KBM-7 (cell line): ENCODE data around the gene ARL6IP6.
"Not testable (repeated sequence)": the region's sequence is repeated elsewhere in the genome, so short reads cannot be mapped to it uniquely, and the experiment has no call there.

Experiments used
- DNase-seq: peaks from one replicate; pipeline ENCODE4 v3.0.0-alpha.2; 2015
- in situ Hi-C: fragments of 300-500 bp; cut with MboI; formaldehyde crosslinking; loops from 2 replicates; pipeline ENCODE4 v1.14.3; 2020; ENCODE audit warnings: low sequenced_read_pairs, low pct_unique_long_range_greater_than_20kb, mixed read lengths

Gene ARL6IP6

DNA sequence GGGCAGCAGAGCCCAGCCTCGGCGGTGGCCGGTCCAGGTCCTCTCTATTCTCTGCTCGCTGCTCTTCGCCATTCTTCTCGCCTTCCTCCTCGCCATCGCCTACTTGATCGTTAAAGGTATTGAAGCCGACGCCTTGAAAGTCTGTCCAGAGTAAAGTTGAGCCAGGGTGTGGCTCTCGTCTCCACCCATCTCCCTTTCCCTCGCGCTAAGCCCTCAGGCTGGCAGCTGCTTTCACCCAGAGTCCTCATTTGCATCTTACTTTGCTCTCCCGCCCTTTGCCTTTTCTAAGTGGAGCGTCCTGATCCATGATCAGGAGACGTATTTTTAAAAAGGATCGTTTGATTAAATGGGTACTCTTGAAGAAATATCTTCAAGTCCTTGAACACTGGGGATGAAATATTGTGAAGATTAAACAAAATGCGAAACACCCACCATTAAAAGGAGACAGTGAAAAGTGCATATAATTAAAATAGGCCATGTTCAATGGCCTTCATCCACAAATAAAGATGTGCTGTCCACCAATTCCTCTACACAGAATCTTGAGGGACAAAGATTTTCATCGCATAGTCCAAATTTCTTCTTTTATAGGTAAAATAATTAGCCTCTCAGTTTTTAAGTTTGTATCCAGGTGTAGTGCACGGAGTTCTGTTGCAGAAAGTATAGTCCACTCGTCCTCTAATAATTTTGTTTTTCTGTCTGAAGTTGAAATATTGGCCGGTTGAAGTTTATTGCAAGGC, 657 bp downstream of the ARL6IP6 start:
- in situ Hi-C loops: no loop called here
- DNase-seq: peak; percentile 78

DNA sequence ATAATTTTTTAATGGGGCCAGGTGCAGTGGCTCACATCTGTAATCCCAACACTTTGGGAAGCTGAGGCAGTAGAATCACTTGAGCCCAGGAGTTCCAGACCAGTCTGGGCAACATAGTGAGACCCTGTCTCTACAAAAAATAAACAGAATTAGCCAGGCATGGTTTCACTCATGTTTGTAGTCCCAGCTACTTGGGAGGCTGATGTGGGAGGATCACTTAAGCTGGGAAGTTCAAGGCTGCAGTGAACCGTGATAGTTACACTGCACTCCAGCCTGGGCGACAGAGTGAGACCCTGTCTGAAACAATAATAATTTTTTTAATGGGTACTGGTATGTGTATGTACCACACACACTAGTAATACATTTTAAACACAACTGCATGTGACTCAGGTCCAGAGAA, 2.4 kb downstream of the ARL6IP6 start:
- DNase-seq: no peak
- in situ Hi-C loops: no loop called here

DNA sequence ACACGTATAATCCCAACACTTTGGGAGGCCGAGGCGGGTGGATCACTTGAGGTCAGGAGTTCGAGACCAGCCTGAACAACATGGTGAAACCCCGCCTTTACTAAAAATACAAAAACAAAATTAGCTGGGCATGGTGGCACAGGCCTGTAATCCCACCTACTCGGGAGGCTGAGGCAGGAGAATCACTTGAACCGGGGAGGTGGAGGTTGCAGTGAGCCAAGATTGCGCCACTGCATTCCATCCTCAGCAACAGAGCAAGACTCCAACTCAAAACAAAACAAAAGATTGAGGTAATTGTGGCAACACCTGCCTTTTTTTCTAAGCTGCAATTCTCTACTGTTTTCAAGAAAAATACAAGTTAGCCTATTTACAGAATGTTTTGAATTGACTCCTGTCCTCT, 4.2 kb downstream of the ARL6IP6 start:
- in situ Hi-C loops: not testable (repeated sequence)

DNA sequence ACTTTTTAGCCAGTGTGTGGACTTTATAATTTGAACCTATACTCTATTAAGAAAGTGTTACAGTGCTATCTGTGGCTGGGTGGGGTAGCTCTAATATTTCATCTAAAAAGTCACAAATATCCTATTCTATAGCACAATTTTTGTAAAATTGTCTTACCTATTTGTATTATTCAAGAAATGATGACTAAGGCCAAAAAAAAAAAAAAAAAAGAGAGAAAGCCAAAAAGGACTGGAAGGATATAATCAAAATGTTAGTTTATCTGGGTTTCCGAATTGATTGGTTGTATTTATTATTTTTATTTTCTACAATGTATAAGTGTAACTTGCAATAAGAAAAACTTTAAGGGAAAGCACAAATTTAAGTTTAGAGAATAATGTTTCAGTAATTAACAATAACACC, 5.5 kb downstream of the ARL6IP6 start:
- no peak for DNase-seq
- in situ Hi-C loops: no loop called here

More for the DNA sequence above, 4.2 kb downstream of the ARL6IP6 start:
- not testable (repeated sequence) for DNase-seq

DNA sequence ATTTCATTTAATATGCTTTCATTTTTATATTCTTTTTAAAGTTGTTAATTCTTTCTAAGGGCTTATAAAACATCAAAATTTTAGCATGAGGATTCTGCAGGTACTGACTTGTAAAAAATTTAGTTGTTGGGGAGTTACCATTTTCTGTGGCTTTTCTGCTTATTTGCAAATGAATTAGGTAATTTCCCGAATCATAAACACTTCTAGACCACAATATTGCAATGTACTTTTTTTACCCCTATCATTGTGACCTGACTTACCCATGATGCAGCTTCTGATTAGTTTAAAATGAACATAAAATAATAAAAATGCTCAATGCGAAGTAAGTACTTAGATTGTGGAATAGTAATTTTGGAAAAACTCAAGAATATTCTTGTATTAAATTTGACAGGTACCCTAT, 11.4 kb downstream of the ARL6IP6 start:
- DNase-seq: no peak
- in situ Hi-C loops: no loop called here

DNA sequence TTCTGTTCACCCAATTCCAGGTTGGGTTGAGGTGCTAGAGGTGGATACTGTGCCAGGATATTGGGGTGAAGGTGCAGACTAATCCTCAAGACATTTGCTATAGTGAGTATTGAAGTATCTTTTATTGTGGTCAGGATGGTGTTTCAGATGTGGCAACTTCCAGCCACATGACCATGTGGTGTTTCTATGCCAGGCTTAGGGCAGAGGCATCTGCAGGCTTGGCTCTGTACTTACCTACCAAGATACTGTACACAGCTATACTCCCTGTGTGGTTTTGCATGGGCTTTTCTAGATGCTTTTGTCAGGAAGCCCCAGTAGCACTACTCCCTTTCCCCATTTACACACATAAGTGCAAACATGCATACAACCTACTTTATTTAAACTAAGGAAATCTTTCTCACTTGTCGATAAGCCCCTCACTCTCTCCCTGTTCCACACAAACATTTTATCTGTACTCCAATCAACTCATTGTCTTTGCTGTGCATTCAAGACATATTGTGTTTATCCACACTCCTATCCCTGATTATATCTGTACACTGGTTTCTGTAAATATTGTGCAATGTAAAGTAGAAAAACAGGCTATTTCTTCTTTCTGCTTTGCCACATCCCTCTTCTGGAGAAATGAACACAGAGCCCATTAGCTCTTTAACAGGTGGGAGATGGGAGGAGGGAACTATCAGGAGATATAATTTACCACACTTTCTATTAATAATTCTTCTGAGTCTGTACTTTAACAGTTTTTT, 12.3 kb downstream of the ARL6IP6 start:
- in situ Hi-C loops: no loop called here
- peak; percentile 40 for DNase-seq

DNA sequence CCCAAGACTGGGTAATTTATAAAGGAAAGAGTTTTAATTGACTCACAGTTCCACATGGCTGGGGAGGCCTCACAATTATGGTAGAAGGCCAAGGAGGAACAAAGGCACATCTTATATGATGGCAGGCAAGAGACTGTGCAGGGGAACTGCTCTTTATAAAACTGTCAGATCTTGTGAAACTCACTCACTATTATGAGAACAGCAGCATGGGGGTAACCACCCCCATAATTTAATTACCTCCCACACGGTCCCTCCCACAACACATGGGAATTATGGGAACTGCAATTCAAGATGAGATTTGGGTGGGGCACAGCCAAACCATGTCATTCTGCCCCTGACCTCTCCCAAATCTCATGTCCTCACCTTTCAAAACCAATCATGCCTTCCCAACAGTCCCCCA, 19.1 kb downstream of the ARL6IP6 start:
- DNase-seq, in situ Hi-C loops: not testable (repeated sequence)

DNA sequence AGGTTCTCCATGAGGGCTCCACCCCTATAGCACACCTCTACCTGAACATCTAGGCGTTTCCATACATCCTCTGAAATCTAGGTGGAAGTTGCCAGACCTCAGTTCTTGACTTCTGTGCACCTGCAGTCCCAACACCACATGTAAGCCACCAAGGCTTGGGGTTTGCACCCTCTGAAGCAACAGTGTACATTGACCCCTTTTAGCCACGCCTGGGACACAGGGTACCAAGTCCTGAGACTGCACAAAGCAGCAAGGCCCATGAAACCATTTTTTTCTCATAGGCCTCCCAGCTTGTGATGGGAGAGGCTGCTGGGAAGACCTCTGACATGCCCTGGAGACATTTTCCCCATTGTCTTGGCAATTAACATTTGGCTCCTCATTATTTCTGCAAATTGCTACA, 20.0 kb downstream of the ARL6IP6 start:
- DNase-seq: no peak
- in situ Hi-C loops: no loop called here

DNA sequence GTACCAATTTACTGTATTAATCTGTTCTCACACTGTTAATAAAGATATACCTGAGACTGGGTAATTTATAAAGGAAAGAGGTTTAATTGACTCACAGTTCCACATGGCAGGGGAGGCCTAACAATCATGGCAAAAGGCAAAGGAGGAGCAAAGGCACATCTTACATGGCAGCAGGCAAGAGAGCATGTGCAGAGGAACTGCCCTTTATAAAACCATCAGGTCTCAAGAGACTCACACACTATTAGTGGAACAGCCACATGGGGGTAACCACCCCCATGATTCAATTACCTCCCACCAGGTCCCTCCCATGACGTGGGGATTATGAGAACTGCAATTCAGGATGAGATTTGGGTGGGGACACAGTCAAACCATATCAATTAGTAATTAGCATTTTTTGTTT, 21.3 kb downstream of the ARL6IP6 start:
- in situ Hi-C loops, DNase-seq: not testable (repeated sequence)

DNA sequence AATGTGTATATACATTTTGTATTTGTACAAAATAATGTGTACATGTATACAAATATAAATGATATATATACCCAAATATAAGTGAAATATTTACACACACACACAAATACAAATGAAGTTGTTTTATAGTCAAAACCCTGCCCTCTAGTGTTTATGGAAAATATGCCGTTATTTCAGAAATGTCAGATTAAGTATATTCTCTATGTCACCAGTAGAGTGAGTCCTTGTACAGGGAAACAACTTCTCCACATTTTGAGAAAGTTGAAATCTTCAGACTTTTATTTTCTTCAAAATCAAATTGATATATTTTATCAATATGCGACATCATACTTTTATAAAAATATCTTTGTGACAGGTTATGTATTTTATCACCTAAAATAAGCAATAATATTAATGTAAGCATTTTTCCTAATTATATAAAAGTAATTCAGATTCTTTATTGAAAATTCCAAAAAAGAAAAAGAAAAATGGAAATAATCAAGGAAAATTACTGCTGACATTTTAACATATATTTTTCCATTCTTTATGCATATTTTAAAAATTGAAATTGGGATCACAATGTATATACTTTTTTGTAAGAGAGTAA, 22.4 kb downstream of the ARL6IP6 start:
- peak; percentile 77 for DNase-seq
- in situ Hi-C loops: no loop called here

DNA sequence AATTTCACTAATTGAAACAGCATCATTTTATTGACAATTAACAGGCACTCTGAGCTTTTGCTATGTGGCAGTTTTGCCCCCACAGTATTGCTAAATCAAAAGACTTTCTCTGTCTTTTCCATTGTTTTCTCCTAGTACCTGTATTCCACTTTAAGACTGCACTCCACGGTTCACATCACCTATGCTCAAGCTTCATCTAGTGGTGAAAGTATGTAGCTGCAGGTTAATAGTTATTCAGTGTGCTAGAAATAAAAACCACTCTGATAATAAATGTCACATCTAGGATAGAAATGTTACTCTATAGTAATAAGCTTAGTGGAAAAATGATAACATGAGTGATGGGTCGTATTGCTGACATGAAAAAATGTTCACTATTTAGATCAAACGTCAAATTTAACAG, 24.6 kb downstream of the ARL6IP6 start:
- no peak for DNase-seq
- in situ Hi-C loops: no loop called here

DNA sequence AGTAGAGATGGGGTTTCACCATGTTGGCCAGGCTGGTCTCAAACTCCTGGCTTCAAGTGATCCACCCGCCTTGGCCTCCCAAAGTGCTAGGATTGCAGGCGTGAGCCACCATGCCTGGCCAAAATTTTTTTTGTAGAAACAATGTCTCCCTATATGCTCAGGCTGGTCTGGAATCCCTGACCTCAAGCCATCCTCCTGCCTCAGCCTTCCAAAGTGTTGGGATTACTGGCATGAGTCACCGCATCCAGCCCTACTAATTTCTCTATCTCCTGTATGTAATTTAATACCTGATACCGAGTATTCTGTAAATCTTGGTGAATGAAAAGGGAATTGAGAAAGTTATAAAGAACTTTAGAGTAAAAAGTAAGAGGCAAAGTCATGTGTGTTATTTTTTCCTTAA, 29.3 kb downstream of the ARL6IP6 start:
- in situ Hi-C loops, DNase-seq: not testable (repeated sequence)

DNA sequence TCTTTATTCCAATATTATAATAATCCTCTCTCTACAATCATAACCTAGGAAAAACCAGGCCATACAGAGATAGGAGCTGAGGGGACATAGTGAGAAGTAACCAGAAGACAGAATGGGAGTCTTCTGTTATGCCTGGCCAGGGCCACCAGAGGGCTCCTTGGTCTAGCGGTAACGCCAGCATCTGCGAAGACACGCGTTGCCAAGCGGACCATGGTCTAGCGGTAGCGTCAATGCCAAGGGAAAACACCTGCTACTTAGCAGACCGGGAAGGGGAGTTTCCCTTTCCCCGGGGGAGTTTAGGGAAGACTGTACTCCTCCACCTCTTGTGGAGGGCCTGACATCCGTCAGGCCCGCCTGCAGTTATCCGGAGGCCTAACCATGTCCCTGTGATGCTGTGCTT, 36.6 kb downstream of the ARL6IP6 start:
- no peak for DNase-seq
- in situ Hi-C loops: no loop called here

DNA sequence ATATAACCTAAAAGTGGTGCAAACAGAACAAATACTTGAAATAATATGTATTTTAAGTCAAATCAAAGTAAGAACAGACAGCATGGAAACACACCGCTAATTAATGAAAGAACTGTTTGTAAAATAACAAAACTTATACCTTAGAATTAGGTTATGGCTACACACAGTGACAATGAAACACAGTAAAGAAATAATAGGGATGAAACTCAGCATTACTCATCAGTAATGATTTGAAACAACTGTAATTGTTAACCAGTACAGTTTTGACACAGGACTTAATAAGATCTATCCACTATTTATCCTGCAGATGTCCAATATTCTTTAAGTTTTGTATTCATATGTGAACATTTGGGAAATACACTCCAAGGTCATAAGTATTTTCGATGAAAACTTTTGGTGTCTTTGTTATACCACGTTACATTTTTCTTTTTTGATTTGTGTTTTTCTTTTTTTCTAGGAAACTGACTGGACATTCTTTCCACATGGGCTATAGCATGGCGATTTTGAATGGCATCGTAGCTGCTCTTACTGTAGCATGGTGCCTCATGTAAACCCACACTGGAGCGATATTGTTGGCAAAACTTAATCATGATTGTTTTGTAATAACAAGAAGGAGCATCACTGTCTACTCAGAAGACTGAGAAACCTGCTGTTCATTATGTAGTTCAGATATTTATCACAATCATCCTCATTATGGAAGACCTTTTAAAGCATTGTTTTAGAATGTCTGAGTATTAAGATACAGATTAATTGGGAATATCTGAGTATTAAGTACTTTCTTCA, 41.1 kb downstream of the ARL6IP6 start:
- in situ Hi-C loops: no loop called here
- no peak for DNase-seq

DNA sequence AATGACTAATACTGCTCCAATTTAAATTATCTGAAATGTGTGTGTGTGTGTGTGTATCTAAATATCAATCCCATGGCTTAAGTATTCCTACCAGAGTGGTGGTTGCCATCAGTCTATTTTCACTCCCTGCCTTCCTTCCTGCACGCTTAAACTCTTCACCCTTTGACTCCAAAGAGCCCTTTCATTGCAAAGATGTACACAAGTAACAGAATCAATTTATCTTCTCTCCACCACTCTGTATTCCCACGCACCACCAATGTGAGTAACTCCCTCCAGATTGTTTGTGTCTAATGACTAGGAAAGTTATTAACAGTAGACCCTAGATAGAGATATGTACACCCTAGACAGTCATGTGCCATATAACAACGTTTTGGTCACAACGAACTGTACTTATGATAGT, 42.8 kb downstream of the ARL6IP6 start:
- in situ Hi-C loops: no loop called here
- DNase-seq: no peak

DNA sequence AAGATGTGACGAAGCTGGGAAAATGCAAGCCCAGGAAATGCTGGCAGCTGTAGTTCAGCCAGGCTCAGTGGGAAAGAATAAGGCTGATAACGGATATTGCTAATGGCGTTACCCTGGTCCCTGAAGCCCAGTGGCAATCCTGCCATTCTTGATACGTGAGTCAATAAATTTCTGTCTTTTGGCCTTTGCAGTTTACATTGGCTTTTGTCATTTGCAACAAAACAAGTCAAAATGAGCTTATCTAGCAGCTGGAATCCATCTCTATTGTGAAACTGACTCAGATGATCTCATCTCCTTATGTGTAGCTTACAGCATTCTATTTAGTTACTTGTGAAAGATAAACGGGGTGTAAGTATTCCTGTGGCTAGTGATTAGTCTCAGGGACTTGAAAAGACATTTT, 43.8 kb downstream of the ARL6IP6 start:
- no peak for DNase-seq
- in situ Hi-C loops: no loop called here

DNA sequence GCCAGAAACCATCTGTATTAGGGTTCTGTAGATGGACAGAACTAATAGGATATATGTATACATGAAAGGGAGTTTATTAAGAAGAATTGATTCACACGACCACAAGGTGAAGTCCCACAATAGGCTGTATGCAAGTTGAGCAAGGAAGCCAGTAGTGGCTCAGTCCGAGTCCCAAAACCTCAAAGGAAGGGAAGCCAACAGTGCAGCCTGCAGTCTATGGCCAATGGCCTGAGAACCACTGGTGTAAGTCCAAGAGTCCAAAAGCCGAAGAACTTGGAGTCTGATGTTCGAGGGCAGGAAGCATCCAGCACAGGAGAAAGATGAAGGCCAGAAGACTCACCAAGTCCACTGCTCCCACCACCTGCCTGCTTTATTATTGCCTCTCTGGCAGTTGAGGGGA, 44.8 kb downstream of the ARL6IP6 start:
- in situ Hi-C loops, DNase-seq: not testable (repeated sequence)

DNA sequence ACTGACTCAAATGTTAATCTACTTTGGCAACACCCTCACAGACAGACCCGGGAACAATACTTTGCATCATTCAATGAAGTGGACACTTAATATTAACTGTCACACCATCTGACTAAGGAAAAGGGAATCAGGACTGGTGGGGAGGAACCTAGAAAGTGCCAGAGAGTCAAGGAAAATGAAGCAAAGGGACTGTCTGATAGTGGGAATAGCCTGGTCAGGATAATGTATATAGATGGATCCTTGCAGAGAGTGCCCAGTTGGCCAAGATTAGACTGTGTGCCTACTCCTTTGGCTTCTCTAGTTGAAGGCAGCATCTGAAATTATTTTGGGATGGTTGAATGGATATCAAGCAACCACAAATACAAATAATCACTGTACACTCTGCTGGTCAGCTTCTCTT, 45.2 kb downstream of the ARL6IP6 start:
- DNase-seq: no peak
- in situ Hi-C loops: no loop called here

DNA sequence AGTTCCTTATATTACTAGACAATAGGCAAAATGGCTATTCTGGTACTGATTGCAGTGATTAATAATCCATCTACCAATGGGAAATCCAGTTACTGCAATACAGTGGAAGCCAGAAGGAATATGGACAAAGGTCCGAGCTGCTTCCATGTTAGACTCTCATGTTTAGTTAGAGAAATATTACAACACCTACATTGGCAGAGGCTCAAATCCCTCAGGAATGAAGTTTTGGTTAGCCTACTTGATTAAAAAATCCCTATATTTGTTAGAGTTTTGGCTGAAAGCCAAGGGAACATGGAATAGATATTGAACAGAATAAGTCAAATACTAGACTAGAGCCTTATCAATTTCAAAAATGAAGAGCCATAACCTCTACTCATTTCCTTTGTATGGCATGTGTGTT, 48.5 kb downstream of the ARL6IP6 start:
- no peak for DNase-seq
- in situ Hi-C loops: no loop called here

DNA sequence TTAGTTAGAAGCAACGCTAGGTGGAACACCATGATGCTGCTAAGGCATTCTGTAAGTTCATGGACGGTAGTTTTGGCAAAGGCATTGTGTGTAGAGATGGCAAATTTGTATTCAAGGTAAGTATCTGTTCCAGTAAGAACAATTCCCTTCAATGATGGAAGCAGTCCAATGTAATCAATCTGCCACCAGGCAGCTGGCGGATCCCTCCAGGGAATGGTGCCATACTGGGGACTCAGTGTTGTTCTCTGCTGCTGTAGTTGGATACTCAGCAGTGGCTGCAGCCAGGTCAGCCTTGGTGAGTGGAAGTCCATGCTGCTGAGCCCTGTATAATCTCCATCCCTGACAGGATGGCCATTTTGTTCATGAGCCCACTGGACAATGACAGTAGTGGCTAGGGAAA, 62.8 kb downstream of the ARL6IP6 start:
- in situ Hi-C loops: no loop called here
- DNase-seq: no peak
